Fibroblast of skin of abdomen (primary cell): Measurements from ENCODE around the gene SENP5.
"Not testable (repeated sequence)": the region's sequence is repeated elsewhere in the genome, so short reads cannot be mapped to it uniquely, and the experiment has no call there.

Experiments used
- DNase-seq: peaks from one replicate; pipeline ENCODE4 v3.0.0-alpha.2; 2013

SENP5 gene

DNA sequence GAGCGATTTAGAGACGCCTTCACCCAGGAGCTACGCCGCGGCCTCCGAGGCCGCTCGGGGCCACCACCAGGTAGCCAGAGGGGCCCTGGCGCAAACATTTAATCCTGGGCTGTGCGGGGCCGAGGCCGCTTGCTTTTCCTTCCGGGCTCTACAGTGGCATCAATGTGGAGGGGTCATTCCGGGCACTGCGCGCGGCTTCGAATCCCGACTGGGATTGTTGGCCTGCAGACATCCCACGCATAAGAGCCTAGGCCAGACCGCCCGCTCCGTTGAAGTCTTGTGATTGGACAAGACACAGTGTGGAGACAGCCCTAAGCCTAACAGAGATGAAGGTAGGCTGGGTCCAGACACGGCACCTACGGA, 75.2 kb downstream of the SENP5 start:
- peak; percentile 5 for DNase-seq

DNA sequence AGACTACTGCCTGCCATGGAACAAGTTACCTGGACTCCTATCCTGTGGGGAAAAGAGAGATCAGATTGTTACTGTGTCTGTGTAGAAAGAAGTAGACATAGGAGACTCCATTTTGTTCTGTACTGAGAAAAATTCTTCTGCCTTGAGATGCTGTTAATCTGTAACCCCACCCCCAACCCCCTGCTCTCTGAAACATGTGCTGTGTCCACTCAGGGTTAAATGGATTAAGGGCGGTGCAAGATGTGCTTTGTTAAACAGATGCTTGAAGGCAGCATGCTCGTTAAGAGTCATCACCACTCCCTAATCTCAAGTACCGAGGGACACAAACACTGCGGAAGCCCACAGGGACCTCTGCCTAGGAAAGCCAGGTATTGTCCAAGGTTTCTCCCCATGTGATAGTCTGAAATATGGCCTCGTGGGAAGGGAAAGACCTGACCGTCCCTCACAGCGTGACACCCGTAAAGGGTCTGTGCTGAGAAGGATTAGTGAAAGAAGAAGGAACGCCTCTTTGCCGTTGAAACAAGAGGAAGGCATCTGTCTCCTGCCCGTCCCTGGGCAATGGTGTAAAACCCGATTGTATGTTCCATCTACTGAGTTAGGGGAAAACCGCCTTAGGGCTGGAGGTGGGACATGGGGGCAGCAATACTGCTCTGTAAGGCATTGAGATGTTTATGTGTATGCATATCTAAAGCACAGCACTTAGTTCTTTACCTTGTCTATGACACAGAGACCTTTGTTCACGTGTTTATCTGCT, 76.5 kb downstream of the SENP5 start:
- not testable (repeated sequence) for DNase-seq

DNA sequence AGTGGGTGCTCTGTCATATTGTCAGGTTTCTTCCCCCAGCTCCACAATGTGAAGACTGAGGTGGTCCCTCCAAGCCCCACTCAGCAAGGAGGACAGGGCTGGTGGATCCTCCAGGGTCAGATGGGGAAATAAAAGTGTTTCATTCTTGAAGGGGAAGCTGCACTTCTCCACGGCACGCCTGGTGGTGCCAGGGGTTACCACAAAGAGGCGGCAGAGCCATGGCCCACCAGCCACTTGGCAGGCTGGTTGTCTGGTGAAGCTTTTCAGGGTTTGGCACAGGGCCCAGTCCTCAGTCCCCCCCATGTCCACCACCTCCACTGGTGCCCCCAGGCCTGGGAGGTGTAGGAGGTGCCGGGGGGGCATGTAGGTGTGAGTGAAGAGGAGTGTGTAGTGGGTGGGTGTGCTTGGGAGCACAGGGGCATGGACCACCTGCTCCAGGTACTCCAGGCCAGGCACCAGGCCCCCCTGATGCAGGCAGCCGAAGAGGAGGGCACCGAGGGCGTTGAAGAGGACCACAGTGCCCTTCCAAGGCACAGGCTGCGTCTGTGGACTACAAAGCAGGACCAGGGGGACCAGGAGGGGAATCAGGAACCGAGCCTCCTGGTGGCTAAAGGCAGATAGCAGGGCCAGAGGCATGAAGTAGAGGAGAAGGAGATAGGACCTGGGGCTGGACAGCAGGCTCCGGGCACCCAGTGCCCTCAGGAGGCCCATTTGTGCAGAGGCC, 79.6 kb downstream of the SENP5 start:
- no peak for DNase-seq

DNA sequence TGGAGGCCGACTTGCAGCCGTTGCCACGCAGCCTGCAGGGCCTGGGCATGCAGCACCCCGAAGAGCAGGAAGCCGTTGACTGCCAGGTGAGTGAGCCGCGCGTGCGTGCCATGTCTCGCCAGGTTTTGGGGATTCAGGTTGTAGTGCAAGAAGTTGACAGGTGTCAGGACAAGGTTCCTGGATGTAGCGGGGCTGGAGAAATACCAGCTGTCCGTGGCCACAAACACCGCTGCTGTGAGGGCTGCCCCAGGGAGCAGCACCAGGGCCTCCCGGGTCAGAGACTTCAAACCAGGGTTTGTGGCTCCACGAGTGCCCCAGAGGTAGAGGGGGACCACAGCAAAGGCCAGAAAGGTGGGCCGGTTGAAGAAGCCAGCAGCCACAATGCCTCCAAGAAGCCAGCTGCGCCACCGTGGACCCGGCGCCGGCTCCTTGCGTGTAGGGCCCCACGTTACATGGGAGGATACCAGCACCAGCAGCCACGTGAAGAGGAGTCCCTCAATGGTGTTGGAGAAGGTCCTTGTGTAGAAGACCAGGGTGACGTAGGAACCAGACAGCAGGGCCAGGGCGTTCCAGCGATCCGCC, 80.2 kb downstream of the SENP5 start:
- no peak for DNase-seq

DNA sequence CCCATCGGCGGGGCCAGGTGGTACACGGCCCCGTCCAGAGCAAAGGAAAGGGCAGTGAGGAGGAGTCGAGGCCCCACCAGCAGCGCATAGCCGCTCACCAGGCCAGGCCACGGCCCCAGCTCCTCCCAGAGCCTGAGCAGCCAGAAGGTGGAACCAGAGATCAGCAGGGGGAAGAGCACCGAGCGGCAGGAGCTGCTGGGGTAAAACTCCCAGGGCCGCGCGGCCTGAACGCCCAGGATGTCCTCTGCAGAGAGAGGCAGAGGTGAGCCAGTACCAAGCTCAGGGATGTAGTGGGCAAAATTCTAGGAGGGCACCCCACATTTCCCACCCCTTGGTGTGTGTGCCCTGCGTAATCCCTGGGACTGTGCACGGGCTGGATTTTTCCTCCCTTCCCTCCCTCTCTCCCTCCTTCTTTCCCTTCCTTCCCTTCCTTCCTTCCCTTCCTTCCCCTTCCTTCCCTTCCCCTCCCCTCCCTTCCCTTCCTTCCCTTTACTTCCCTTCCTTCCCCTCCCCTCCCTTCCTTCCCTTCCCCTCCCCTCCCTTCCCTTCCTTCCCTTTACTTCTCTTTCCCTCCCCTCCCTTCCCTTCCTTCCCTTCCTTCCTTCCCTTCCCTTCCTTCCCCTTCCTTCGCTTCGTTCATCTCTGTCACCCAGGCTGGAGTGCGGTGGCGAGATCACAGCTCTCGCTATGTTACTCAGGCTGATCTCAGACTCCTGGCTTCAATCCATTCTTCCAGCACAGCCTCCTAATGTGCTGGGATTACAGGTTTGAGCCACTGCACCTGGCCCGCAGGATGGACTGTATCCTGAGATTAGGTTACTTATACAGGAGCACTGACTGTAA, 80.9 kb downstream of the SENP5 start:
- DNase-seq = no peak

DNA sequence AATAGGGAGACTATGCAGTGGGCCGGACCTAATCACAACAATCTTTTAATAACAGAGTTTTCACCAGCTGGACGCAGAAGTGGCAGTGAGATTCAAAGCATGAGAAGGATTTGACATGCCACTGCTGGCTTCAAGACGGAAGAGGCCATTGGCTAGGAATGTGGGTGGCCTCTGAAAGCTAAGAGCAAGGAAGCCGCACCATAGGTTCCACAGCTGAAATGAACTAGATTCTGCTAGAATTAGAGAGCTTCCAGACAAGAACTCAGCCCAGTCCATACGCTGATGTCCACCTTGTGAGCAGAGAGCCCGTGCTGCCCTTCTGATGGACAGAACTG, 81.5 kb downstream of the SENP5 start:
- no peak for DNase-seq

DNA sequence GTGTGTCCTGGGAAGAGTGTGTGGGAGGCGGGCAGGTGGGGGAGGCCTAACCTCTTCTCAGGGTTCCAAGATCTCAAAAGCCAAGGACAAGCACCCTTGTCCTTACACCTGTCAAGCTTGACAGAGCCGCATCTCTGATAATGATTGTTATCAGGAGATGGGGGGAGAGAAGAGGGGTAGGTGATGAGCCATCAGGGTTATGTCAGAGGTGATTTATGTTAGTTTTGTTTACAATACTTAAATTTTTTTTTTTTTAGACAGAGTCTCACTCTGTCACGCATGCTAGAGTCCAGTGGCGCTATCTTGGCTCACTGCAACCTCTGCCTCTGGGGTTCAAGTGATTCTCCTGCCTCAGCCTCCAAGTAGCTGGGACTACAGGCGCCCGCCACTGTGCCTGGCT, 82.0 kb downstream of the SENP5 start:
- no peak for DNase-seq

DNA sequence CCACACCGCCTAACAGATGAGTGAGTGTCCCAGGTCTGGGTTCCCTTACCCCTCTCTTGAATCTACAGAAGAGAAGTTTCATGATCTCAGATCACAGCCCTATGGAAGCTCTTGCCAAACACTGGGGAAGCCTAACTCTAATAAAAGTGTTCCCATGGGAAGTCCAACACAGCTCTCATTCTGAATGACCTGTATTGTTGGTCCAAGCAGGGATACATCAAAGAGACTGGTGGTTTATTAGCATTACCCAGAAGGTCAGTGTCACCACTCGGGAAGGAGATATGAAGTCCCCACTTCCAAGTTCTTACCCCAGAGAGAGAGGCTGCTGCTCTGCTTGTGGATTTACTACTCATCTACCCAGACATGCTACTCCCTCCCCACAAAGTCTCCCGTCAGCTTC, 83.7 kb downstream of the SENP5 start:
- DNase-seq = no peak

DNA sequence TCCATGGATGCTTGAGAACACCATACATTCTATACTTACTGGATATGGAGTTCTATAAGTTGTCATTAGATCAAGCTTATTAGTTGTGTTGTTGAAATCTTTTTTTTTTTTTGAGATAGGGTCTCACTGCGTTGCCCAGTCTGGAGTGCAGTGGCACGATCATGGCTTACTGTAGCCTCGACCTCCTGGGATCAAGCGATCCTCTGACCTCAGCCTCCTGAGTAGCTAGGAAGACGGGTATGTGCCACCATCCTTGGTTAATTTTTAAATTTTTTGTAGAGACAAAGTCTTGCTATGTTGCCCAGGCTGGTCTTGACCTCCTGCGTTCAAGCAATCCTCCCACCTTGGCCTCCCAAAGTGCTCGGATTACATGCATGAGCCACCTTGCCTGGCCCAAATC, 87.1 kb downstream of the SENP5 start:
- no peak for DNase-seq

DNA sequence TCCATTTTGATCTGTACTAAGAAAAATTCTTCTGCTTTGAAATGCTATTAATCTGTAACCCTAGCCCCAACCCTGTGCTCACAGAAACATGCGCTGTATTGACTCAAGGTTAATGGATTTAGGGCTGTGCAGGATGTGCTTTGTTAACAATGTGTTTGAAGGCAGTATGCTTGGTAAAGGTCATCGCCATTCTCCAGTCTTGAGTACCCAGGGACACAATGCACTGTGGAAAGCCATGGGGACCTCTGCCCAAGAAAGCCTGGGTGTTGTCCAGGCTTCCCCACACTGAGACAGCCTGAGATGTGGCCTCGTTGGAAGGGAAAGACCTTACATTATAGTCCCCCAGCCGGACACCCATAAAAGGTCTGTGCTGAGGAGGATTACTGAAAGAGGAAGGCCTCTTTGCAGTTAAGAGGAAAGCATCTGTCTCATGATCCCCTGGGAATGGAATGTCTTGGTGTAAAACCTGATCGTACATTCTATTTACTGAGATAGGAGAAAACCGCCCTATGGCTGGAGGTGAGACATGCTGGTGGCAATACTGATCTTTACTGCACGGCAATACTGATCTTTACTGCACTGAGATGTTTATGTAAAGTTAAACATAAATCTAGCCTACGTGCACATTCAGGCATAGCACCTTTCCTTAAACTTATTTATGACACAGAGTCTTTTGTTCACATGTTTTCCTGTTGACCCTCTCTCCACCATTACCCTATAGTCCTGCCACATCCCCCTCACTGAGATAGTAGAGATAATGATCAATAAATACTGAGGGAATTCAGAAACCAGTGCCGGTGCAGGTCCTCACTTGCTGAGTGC, 94.6 kb downstream of the SENP5 start:
- no peak for DNase-seq

DNA sequence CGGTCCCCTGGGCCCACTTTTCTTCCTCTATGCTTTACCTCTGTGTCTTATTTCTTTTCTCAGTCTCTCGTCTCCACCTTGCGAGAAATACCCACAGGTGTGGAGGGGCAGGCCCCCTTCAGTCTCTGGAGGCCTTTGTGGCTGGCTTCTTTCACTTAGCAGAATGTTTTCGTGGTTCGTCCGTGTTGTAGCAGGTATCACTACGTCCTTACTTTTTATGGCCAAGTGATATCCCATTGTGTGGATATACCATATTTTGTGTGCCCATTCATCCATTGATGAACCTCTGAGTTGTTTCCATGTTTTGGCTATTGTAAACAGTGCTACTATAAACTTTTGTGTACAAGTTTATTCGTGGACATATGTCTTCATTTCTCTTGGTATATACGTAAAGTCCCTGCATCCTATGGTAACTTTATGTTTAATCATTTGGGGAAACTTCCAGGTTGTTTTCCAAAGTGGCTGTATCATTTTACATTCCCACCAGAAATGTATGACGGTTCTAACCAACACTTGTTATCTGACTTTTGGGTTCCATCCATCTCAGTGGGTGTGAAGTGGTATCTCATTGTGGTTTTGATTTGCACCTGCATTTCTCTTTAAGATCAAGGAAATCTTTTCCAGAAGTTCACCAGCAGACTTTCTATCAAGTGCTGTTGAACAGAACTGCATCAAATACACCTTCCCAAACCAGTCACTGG, 95.4 kb downstream of the SENP5 start:
- no peak for DNase-seq

DNA sequence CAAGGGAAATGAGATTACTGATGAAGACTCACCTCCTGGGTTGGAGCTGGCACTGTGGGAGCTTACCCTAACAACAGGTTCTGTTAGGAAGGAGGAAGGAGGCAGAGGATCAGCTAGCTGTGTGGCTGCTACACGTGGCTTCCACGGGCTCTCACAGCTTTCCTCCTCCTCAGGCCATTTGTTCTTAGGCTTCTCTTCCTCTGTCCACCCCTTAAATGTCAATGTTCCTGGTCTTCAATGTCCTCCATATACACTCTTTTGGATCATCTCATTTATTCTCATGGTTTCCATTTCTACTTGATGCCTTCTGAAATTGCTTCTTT, 95.9 kb downstream of the SENP5 start:
- DNase-seq = no peak

DNA sequence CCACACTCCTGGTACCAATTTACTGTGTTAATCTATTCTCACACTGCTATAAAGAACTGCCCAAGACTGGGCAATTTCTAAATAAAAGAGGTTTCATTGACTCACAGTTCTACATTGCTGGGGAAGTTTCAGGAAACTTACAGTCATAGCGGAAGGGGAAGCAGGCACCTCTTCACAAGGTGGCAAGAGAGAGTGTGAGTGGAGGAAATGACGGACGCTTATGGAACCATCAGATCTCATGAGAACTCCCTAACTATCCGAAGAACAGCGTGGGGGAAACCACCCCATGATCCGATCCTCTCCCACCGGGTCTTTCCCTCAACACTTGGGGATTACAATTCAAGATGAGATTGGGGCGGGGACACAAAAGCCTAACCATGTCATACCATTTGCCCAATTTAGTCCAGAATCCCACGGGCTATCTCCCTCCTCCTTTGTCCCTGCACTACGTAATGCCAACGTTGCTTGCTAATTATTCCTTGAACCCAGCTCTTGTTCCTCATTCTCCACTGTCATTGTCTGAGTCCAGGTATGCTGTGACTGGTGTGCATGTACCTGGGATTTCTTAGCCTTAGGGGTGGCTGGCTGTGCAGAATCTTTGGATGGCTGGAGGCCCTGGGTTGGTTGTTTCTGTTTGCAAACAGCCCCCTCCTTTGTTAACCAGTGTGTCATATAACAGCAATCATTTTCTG, 97.5 kb downstream of the SENP5 start:
- DNase-seq = no peak

DNA sequence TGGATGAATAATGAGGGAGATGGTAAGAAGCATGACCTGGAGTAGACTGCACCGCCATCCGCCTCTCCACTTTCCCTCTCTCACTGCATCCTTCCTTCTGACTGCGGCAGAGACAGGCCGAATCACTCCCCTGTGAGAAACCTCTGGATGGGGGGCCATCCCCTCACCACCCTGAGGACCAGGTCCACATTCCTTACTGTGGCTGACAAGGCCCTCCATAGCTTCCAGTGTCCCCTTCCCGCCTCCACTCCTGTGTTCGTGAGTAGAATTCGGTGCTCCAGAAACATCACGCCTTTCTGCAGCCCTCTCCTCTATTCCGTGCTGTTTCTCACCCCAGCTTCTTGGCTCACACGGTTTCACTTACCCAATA, 98.1 kb downstream of the SENP5 start:
- DNase-seq = no peak

DNA sequence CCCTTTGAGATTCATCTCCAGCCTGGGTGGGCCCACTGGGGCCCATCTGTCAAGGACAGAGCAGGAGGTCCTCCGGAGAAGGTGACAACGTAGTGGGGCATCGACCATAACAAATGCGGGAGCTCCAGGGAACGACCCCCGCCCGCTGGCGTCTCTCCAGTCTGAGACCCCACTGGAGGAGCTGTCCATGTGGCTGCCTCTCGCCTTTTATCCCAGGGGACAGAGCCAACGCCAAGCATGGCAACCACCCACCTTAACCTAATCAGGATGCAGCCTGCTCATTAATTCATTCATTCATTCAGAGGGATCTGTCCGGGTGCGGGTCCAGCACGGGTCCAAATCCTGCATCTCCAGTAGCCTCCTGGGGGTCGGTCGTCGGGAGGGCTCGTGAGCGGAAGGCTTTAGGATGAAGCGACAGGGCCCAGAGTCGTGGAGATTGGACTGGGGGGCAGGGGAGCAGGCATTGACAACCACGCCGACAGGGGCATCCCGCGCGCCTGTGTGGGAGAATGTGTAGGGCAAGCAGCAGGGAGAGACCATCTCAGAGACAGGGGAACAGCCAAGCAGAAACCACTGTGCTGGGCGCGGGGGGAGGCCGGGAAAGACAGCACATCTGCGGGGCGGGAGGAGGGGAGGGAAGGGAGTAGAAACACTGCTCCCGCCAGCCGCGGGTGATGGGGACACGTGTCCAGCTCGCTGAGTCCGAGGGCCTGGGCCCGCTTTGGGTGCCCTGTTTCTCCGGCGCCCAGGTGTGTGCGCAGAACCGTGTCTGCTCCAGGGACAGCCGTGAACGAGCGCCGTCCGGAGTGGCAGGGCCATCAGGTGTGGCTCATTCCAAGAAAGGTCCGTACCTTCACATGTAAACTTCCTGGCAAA, 99.0 kb downstream of the SENP5 start:
- peak; percentile 28 for DNase-seq

DNA sequence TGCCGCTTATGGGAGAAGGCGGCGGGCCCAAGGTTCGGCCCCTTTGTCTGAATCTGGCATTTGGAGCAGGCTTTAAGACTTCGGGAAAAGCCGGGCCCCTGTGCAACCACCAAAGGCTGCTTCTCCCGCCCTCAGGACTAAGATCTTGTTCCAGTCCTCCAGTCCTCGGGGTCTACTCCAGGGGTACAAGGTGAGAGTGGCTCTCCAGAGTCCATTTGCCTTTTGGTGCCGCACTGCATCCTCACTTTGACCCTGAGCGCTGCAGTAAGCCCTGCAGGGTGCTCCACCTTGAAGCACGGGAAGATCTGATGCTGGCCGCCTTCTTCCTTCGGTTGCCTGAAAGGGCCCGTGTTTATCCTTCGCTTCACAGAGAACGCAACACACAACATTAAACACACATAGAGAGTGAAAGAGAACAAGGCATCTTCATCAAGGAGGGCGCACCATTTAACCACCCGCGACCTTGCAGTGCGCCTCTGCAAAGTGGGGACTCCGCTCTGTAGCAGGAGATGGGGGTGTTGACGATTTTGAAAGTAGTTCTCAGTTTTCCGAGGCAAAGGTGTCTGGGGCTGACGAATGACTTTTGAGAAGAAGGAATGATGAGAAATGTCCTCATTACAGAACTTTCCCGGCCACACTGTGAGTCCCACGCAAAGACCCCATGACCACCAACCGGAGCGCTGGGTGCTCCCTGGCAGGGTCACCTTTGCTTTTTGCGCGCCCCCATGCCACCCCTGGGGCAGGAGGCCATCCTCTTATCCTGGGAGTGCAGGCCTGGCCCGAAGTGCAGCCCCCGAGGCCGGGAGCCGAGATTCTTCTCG, 99.9 kb downstream of the SENP5 start:
- no peak for DNase-seq

DNA sequence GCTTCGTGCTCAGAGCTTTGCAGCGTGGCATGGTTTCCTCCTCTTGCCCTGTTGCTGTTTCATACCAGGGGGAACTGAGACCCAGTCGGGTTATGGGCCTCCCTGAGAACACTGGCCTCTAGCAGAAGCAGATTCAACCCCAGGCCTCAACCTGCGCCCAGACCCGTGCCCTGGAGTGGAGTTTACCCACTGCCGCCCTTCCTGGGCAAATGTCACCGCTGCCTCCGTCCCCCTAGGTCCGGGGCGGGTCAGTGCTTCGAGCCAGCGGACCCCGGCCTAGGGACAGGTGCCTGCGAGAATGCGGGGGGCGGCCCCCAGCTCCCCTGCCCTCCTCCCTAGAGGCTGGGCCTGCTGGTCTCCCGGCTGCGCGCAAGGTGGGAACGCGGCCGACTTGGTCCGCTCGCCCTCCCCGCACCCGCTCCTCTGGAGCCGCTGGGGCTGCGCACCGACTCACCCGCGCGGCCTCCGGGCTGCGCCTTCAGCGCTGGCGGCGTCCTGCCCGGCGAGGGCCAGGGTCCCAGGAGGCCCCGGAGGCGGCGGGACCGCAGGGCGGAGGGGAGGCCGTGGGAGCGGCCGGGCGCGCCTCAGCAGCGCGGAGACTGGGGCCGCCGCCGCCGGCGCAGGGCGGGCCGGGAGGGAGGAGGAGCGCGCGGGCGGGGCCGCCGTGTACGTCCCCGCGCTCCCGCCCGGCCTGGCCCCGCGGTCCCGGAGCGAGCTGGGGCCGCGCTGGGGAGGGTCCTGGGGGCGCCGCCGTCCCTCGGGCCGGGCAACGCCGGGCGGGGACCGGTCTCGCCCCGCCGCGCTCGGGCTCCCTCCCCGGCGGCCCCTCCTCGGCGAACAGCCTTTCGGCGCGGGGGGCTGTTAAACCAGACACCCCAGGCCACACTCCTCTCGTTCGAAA, 100.8 kb downstream of the SENP5 start, which contains the start of gene PIGZ:
PIGZ (minus strand) TSS at position 601 of the 901 bp plus-strand sequence. CDS start 16,802 bp downstream, outside the sequence.
- DNase-seq = peak; percentile 23

DNA sequence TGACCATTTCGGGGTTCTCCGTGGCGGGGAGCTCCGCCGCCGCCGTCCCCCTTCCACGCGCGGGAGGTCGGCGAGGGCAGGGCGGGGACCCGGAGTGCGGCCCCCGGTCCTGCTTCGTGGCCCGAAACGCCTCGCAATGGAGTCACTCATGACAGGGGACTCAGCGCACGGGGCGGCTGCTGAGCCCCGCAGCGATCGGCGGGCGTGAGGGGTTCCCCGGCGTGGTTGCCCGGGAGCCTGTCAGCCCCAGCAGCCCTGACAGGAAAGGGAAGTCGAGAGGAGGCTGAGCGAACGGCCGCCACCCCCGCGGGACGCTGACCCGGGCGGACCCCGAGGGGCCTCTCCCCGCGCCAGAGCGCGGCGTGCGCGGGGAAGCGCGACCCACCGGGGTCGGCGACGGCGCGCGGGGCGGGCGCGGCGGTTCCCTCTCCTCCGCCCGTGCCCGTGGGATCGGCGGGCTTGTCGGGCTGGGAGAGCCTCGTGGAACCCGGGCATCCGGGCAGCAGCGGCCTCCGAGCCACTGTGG, 101.5 kb downstream of the SENP5 start:
- DNase-seq = no peak
